ENCODE data around the gene GMCL2. TPM values are rescaled to one million over a fixed set of nuclear protein-coding genes. Genes with fewer than 3 reads are reported as not detected.

Gene GMCL2
- total and polyA plus RNA-seq, 9 of the 15 experiments (the other 6 are each of a cell fraction or from before 2014, with no cell fraction given) = 0.04 TPM; not detected in 8

- TF ChIP-seq ZBTB7A (IDR thresholded peaks at IDR 0.05; ENCODE audit: borderline replicate concordance, control insufficient read depth, low read depth, low read length) (peak; percentile 48; the same call in 1 of the 2 replicates), SMAD4 (CRISPR knock-in tag; conservative IDR thresholded peaks at IDR 0.05) (peak; percentile 24; the same call in 1 of the 2 replicates), ZNF592 (IDR thresholded peaks at IDR 0.05) (0 out of 2 replicates have a peak, but pooled peaks have one; percentile 33), CREB3L1 (IDR thresholded peaks at IDR 0.05; ENCODE audit: borderline replicate concordance, low read depth) (0 out of 2 replicates have a peak, but pooled peaks have one; percentile 19), TBL1XR1 (IDR thresholded peaks at IDR 0.05; ENCODE audit: low read length in 2 of 2) (peak in 1 of 2 experiments; percentile 32; a peak in 1 of 4 replicates), ZC3H4 (CRISPR knock-in tag; IDR thresholded peaks at IDR 0.05; ENCODE audit: borderline replicate concordance) (peak; percentile 72; the same call in 1 of the 2 replicates), TAF9B (IDR thresholded peaks at IDR 0.05; ENCODE audit: partially characterized antibody) (no peak), RBFOX2 (IDR thresholded peaks at IDR 0.05; ENCODE audit: low read depth, low read length) (peak; percentile 85), PCBP1 (IDR thresholded peaks at IDR 0.05; ENCODE audit: low read depth, low read length, poor library complexity, severe bottlenecking) (peak; percentile 15), NFRKB (IDR thresholded peaks at IDR 0.05; ENCODE audit: low read depth) (no peak)
These were observed 18.0 kb upstream of the GMCL2 start (continued) for GRCh38 chr5:178204935-178205748.

All from K562 (cell line).